Measurements from ENCODE around the gene TNP2. TPM values are rescaled to one million over a fixed set of nuclear protein-coding genes. Genes with fewer than 3 reads are reported as not detected.

TNP2 gene
- total and polyA plus RNA-seq, 2 experiments from 2014 or later: not detected

- Mint-ChIP-seq H3K9me3 (no peaks in the 10 kb centered on the region), H3K27ac (no peak overlapping the region; the same call in 1 of the 2 replicates), H3K4me1 (peaks cover 35% of the 10 kb centered on the region), H3K4me3 (peak overlapping the region; percentile 80), H3K36me3 (ENCODE audit: low read depth) (peaks cover 27% of the 10 kb centered on the region), H3K27me3 (ENCODE audit: insufficient read depth, low read depth, poor library complexity) (peaks cover 26% of the 10 kb centered on the region)
- H3F3A ChIP-seq (replicated peaks; ENCODE audit: low read depth): peaks cover 55% of the 10 kb centered on the region
- peaks cover 33% of the 10 kb centered on the region for H3K79me2 ChIP-seq (replicated peaks; ENCODE audit: insufficient read depth)
- ATAC-seq (no peak), DNase-seq (ENCODE audit: low spot score) (no peak)
- peaks cover 32% of the 10 kb centered on the region for H3K4me1 ChIP-seq (ENCODE audit: insufficient read depth)
- H3K4me3 ChIP-seq: peak overlapping the region; percentile 89
- peaks cover 21% of the 10 kb centered on the region for H4K20me1 ChIP-seq (replicated peaks; ENCODE audit: insufficient read depth)
- H3K9me2 ChIP-seq (ENCODE audit: insufficient read depth): no peaks in the 10 kb centered on the region
- H2AFZ ChIP-seq: no peak overlapping the region
- no peaks in the 10 kb centered on the region for H3K27me3 ChIP-seq (ENCODE audit: insufficient read depth)
- no peak for TF ChIP-seq STAT1 (IDR thresholded peaks at IDR 0.05; ENCODE audit: unreplicated experiment)
- no peak for TF ChIP-seq ZNF462 (CRISPR knock-in tag; IDR thresholded peaks at IDR 0.05)
- peak; percentile 31; the same call in 1 of the 2 replicates for TF ChIP-seq POLR2AphosphoS5 (IDR thresholded peaks at IDR 0.05; ENCODE audit: low read depth)
- H3K4me2 ChIP-seq: peak overlapping the region; percentile 96
- H3K36me3 ChIP-seq (ENCODE audit: insufficient read depth): peaks cover 21% of the 10 kb centered on the region
- peak overlapping the region; percentile 74 for H3K27ac ChIP-seq (ENCODE audit: low read depth)
These were observed 15.8 kb downstream of the TNP2 start for GRCh38 chr16:11253009-11253994.

- H3K27ac ChIP-seq (ENCODE audit: low read depth): no peak overlapping the region
- peak overlapping the region; percentile 96 for H3K4me2 ChIP-seq
- peaks cover 33% of the 10 kb centered on the region for H3K79me2 ChIP-seq (replicated peaks; ENCODE audit: insufficient read depth)
- Mint-ChIP-seq H3K27ac (no peak overlapping the region), H3K9me3 (no peaks in the 10 kb centered on the region), H3K4me3 (peak overlapping the region; percentile 80; the same call in 1 of the 3 replicates), H3K36me3 (ENCODE audit: low read depth) (peaks cover 27% of the 10 kb centered on the region), H3K27me3 (ENCODE audit: insufficient read depth, low read depth, poor library complexity) (peaks cover 26% of the 10 kb centered on the region), H3K4me1 (peaks cover 34% of the 10 kb centered on the region)
- H3K36me3 ChIP-seq (ENCODE audit: insufficient read depth): peaks cover 21% of the 10 kb centered on the region
- H3F3A ChIP-seq (replicated peaks; ENCODE audit: low read depth): peaks cover 55% of the 10 kb centered on the region
- no peak overlapping the region for H2AFZ ChIP-seq
- ATAC-seq: no peak
- no peak for DNase-seq (ENCODE audit: low spot score)
- H3K9me2 ChIP-seq (ENCODE audit: insufficient read depth): no peaks in the 10 kb centered on the region
- peak overlapping the region; percentile 89 for H3K4me3 ChIP-seq
- H3K27me3 ChIP-seq (ENCODE audit: insufficient read depth): no peaks in the 10 kb centered on the region
- H3K4me1 ChIP-seq (ENCODE audit: insufficient read depth): peaks cover 30% of the 10 kb centered on the region
- H4K20me1 ChIP-seq (replicated peaks; ENCODE audit: insufficient read depth): peaks cover 21% of the 10 kb centered on the region
- TF ChIP-seq EZH2 (IDR thresholded peaks at IDR 0.05; ENCODE audit: low read depth, unreplicated experiment) (no peak), ZNF462 (CRISPR knock-in tag; IDR thresholded peaks at IDR 0.05) (no peak)
These were observed 16.6 kb downstream of the TNP2 start for GRCh38 chr16:11252482-11252931.
